Tibial artery (tissue), 4 donors: ENCODE measurements around the gene FOSL1.

Source experiments
- DNase-seq, 2 donors: peaks; one replicate each; pipeline ENCODE4 v3.0.0-alpha.2; 2019
- H3K27ac ChIP-seq, 2 donors: fragments of 200-600 bp; sonication (generic) in 1 of 2; 1 replicate in 1 of 2; 2 replicates in 1 of 2; pipeline ENCODE4 v1.5.1; 2018 to 2019; ENCODE audit warnings: mild to moderate bottlenecking in 1 of 2
- H3K27me3 ChIP-seq, 2 donors: fragments of 200-600 bp; sonication (generic) in 1 of 2; one replicate each; pipeline versions ENCODE4 v1.5.1 to v1.6.0; 2016 to 2019
- H3K36me3 ChIP-seq, 3 donors: fragments of 200-600 bp; sonication (generic) in 2 of 3; one replicate each; pipeline ENCODE4 v1.5.1; 2016 to 2019; ENCODE audit warnings: mild to moderate bottlenecking in 2 of 3
- H3K4me1 ChIP-seq, 4 donors: fragments of 200-600 bp; sonication (generic) in 2 of 4; 1 replicate in 3 of 4; 2 replicates in 1 of 4; pipeline ENCODE4 v1.5.1; 2016 to 2019
- H3K4me3 ChIP-seq, 2 donors: fragments of 200-600 bp; sonication (generic) in 1 of 2; 1 replicate in 1 of 2; 2 replicates in 1 of 2; pipeline ENCODE4 v1.5.1; 2018 to 2019; ENCODE audit warnings: mild to moderate bottlenecking in 2 of 2
- H3K9me3 ChIP-seq, 3 donors: fragments of 200-600 bp; sonication (generic) in 1 of 3; one replicate each; pipeline ENCODE4 v1.5.1; 2016 to 2019
- CTCF ChIP-seq, 2 experiments: fragments of 200-600 bp in 1 of 2; fragments of 450-650 bp in 1 of 2; IDR thresholded peaks; one replicate each; pipeline ENCODE4 v1.5.1; 2017 to 2019; ENCODE audit warnings: antibody characterized with exemption in 2 of 2, mild to moderate bottlenecking in 1 of 2, moderate library complexity in 1 of 2
- intact Hi-C: fragments of 100-400 bp; cut with DNase I; formaldehyde crosslinking; loops from one replicate; pipeline ENCODE4 v1.15.0; 2023; ENCODE audit warnings: low total_unique reads

Gene FOSL1

GRCh38 chr11:65945430-65945911 is 45.3 kb upstream of the FOSL1 start, which contains the start of gene TSGA10IP:
Gene TSGA10IP, plus strand, starts transcription at chr11:65945480. Its CDS starts 196 bp downstream, at chr11:65945676.
- Histone ChIP-seq H3K4me1 (no peaks in the 10 kb centered on the region), H3K4me3 (no peak within 1 kb of the TSS), H3K27me3 (peaks cover 0 to 14% of the 10 kb centered on the region in 2 donors), H3K36me3 (no peaks in the 10 kb centered on the region), H3K27ac (no peak within 1 kb of the TSS), H3K9me3 (no peaks in the 10 kb centered on the region)
- intact Hi-C loops: no loop called here
- no peak for TF ChIP-seq CTCF (IDR thresholded peaks at IDR 0.05)
- no peak for DNase-seq

GRCh38 chr11:65944767-65945166 is 44.6 kb upstream of the FOSL1 start:
- no peak for TF ChIP-seq CTCF (IDR thresholded peaks at IDR 0.05)
- intact Hi-C loops: no loop called here
- Histone ChIP-seq H3K4me3 (no peak overlapping the region), H3K4me1 (no peaks in the 10 kb centered on the region), H3K36me3 (no peaks in the 10 kb centered on the region), H3K27ac (no peak overlapping the region), H3K9me3 (no peaks in the 10 kb centered on the region), H3K27me3 (peaks cover 0 to 18% of the 10 kb centered on the region in 2 donors)
- DNase-seq: no peak

- Histone ChIP-seq H3K27ac (no peak overlapping the region), H3K4me3 (no peak overlapping the region), H3K36me3 (no peaks in the 10 kb centered on the region), H3K4me1 (no peaks in the 10 kb centered on the region), H3K9me3 (no peaks in the 10 kb centered on the region), H3K27me3 (peaks cover 0 to 18% of the 10 kb centered on the region in 2 donors)
- DNase-seq: no peak
- TF ChIP-seq CTCF (IDR thresholded peaks at IDR 0.05): no peak
- intact Hi-C loops: no loop called here
Observed at GRCh38 chr11:65944191-65944590, 44.0 kb upstream of the FOSL1 start.

- H3K27ac ChIP-seq: no peak overlapping the region
- no peak for DNase-seq
- no peaks in the 10 kb centered on the region for H3K4me1 ChIP-seq
- H3K27me3 ChIP-seq: peaks cover 0 to 14% of the 10 kb centered on the region in 2 donors
- no peaks in the 10 kb centered on the region for H3K36me3 ChIP-seq
- no peaks in the 10 kb centered on the region for H3K9me3 ChIP-seq
- intact Hi-C loops: no loop called here
- H3K4me3 ChIP-seq: no peak overlapping the region
- no peak for TF ChIP-seq CTCF (IDR thresholded peaks at IDR 0.05)
Observed at GRCh38 chr11:65942531-65942930, 42.3 kb upstream of the FOSL1 start.

- TF ChIP-seq CTCF (IDR thresholded peaks at IDR 0.05): no peak
- no peak for DNase-seq
- Histone ChIP-seq H3K27me3 (peaks cover 0 to 14% of the 10 kb centered on the region in 2 donors), H3K36me3 (no peaks in the 10 kb centered on the region), H3K4me1 (no peaks in the 10 kb centered on the region), H3K9me3 (no peaks in the 10 kb centered on the region), H3K27ac (no peak overlapping the region), H3K4me3 (no peak overlapping the region)
- intact Hi-C loops: no loop called here
Observed at GRCh38 chr11:65941720-65942310, 41.6 kb upstream of the FOSL1 start.
